Activated CD4-positive, CD25-positive, alpha-beta regulatory T cell treated with anti-CD3 and anti-CD28 coated beads, Interleukin-2, amount 50 U/mL, for 72 hours (primary cell): ENCODE data around the gene JPT1.

Source experiments
- DNase-seq: peaks from one replicate; pipeline ENCODE4 v3.0.0; 2021

The JPT1 gene

GRCh38 chr17:75103601-75104554 is 50.4 kb downstream of the JPT1 start:
- DNase-seq, result no peak

GRCh38 chr17:75102385-75102821 is 51.9 kb downstream of the JPT1 start:
- no peak for DNase-seq

- DNase-seq, result no peak
These were observed 54.3 kb downstream of the JPT1 start for GRCh38 chr17:75099881-75100595.

GRCh38 chr17:75098861-75099260 is 55.5 kb downstream of the JPT1 start:
- no peak for DNase-seq

GRCh38 chr17:75097865-75098264 is 56.4 kb downstream of the JPT1 start:
- no peak for DNase-seq

- no peak for DNase-seq
These were observed 58.2 kb downstream of the JPT1 start for GRCh38 chr17:75096082-75096625.

- DNase-seq, result no peak
These were observed 59.4 kb downstream of the JPT1 start for GRCh38 chr17:75094871-75095399.

- no peak for DNase-seq
These were observed 60.7 kb downstream of the JPT1 start for GRCh38 chr17:75093548-75094158.

- DNase-seq, result no peak
These were observed 62.4 kb downstream of the JPT1 start for GRCh38 chr17:75091855-75092327.

GRCh38 chr17:75090871-75091854 is 63.1 kb downstream of the JPT1 start:
- DNase-seq, result no peak

- DNase-seq, result no peak
These were observed 65.6 kb downstream of the JPT1 start for GRCh38 chr17:75088465-75089417.

GRCh38 chr17:75087558-75088453 is 66.5 kb downstream of the JPT1 start, which contains the start of gene SLC16A5:
SLC16A5 (plus strand) TSS chr17:75087954; CDS start chr17:75093637, 5,683 bp downstream.
- DNase-seq, result peak; percentile 67

GRCh38 chr17:75087182-75087557 is 67.1 kb downstream of the JPT1 start:
- DNase-seq, result no peak

GRCh38 chr17:75086496-75087181 is 67.7 kb downstream of the JPT1 start:
- no peak for DNase-seq
